Measurements from ENCODE around the gene DHX15. TPM values are rescaled to one million over a fixed set of nuclear protein-coding genes. Genes with fewer than 3 reads are reported as not detected.

The DHX15 gene
- total and polyA plus RNA-seq, 9 of the 15 experiments (the other 6 are each of a cell fraction or from before 2014, with no cell fraction given) = 165 to 287 (median 208) TPM

GRCh38 chr4:24568425-24568824, 15.9 kb downstream of the DHX15 start (continued):
- TF ChIP-seq CCAR2 (IDR thresholded peaks at IDR 0.05; ENCODE audit: low read depth, low read length) (no peak), HDAC1 (IDR thresholded peaks at IDR 0.05) (no peak)

DNA sequence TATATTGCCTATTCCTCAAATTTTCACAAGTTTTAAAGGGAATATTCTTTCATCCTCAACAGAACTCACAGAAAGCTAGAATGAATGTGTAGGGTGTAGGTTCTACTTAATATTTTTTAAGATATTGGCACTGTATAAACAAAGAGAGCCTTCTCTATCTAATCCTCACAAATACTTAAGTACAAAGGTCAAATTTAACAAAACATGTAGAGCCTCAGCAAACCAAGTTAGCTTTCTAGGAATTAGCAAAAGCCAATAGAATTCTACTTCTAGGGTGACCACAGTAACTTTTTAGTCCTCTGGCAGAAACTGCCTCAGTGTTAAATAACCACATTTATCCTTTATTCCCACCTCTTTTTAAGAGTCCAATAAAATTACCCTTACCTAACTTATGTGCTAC, 19.3 kb downstream of the DHX15 start:
- intact Hi-C loops (cut with micrococcal nuclease) = no loop called here
- Histone ChIP-seq H3K79me2 (ENCODE audit: control insufficient read depth, insufficient read depth, low read length) (peaks cover 98% of the 10 kb centered on the region), H3K9ac (ENCODE audit: insufficient read depth in 1 of 2, low read depth in 2 of 2, low read length in 2 of 2) (no peak overlapping the region), H4K20me1 (replicated peaks; ENCODE audit: control insufficient read depth, insufficient read depth, low read length) (peaks cover 34% of the 10 kb centered on the region; the same call in 1 of the 2 replicates), H3K4me1 (replicated peaks in 1 of 2; ENCODE audit: control insufficient read depth in 2 of 2, insufficient read depth in 2 of 2, low read length in 2 of 2) (no peaks in the 10 kb centered on the region), H2AFZ (ENCODE audit: low read depth, low read length) (no peak overlapping the region), H3K36me3 (ENCODE audit: control insufficient read depth, insufficient read depth, low read length) (peaks cover 89% of the 10 kb centered on the region), H3K9me1 (ENCODE audit: control insufficient read depth, insufficient read depth, low read length) (no peaks in the 10 kb centered on the region), H3K4me2 (ENCODE audit: insufficient read depth, low read length) (no peak overlapping the region), H3K9me3 (replicated peaks; ENCODE audit: control insufficient read depth, insufficient read depth, low read depth, low read length) (no peaks in the 10 kb centered on the region), H3K27me3 (ENCODE audit: control insufficient read depth in 2 of 2, insufficient read depth in 2 of 2, low read length in 2 of 2) (no peaks in the 10 kb centered on the region), H3K4me3 (no peak overlapping the region), H3K27ac (ENCODE audit: extremely low read depth, low read depth, low read length) (no peak overlapping the region)
- ChIA-PET CTCF (ENCODE audit: low intra/inter-chr PET ratio) (no interaction called here), POLR2A (interaction anchor here (0.5 to 1.3 kb wide), 4 partner anchors 8 to 18 kb away, joined by 3 to 5 read pairs (median 4); no protein-coding TSS in a partner anchor)
- TF ChIP-seq USF1 (CRISPR knock-in tag; IDR thresholded peaks at IDR 0.05) = no peak
- TF ChIP-seq ERF (CRISPR knock-in tag; IDR thresholded peaks at IDR 0.05) = no peak
- no peak for TF ChIP-seq KAT2B (IDR thresholded peaks at IDR 0.05; ENCODE audit: low read depth, low read length)
- no peak for TF ChIP-seq ARID3B (CRISPR knock-in tag; IDR thresholded peaks at IDR 0.05; ENCODE audit: borderline replicate concordance)
- no peak for TF ChIP-seq ZNF24 (IDR thresholded peaks at IDR 0.05)
- TF ChIP-seq ZBTB26 (CRISPR knock-in tag; IDR thresholded peaks at IDR 0.05) = no peak
- TF ChIP-seq BRCA1 (IDR thresholded peaks at IDR 0.05) = no peak
- TF ChIP-seq BRCA1 (CRISPR knock-in tag; IDR thresholded peaks at IDR 0.05) = no peak
- BruUV-seq (replicated peaks) = no TSS peak
- no peak for ATAC-seq
- no peak for DNase-seq (ENCODE audit: extremely low read depth in 1 of 4, low spot score in 3 of 4)
- FAIRE-seq = no peak
- in situ Hi-C loops (cut with MboI) = no loop called here

Data from K562 (cell line).